Stimulated activated CD8-positive, alpha-beta memory T cell treated with anti-CD3 and anti-CD28 coated beads, Interleukin-4, amount 100 ng/mL, for 24 hours (primary cell): ENCODE measurements around the gene RAB29.
A peak's percentile ranks its signal among the peaks of the same experiment; 100 is the strongest.
"Not testable (repeated sequence)": the region's sequence is repeated elsewhere in the genome, so short reads cannot be mapped to it uniquely, and the experiment has no call there.

ENCODE experiments used
- DNase-seq: peaks from one replicate; pipeline ENCODE4 v3.0.0-alpha.2; 2020; ENCODE audit warnings: low read depth

RAB29 gene

GRCh38 chr1:205775015-205775716, at the start of gene RAB29:
Gene RAB29, minus strand, starts transcription at chr1:205775482. Its CDS starts 526 bp downstream, at chr1:205774956.
- DNase-seq, result peak; percentile 72

GRCh38 chr1:205824180-205824579, 48.9 kb upstream of the RAB29 start:
- no peak for DNase-seq

- DNase-seq, result not testable (repeated sequence)
Measured at GRCh38 chr1:205823260-205823659, 48.0 kb upstream of the RAB29 start.

GRCh38 chr1:205822397-205822796, 47.1 kb upstream of the RAB29 start:
- no peak for DNase-seq

- no peak for DNase-seq
Measured at GRCh38 chr1:205817988-205818387, 42.7 kb upstream of the RAB29 start.

GRCh38 chr1:205817364-205817763, 42.1 kb upstream of the RAB29 start:
- DNase-seq, result no peak

- DNase-seq, result no peak
Measured at GRCh38 chr1:205813755-205814058, 38.4 kb upstream of the RAB29 start.

GRCh38 chr1:205812878-205813754, 37.8 kb upstream of the RAB29 start, which contains the start of gene SLC41A1:
Gene SLC41A1, minus strand, starts transcription at chr1:205813198. Its CDS starts 2,757 bp downstream, at chr1:205810441.
- DNase-seq, result peak; percentile 81

- no peak for DNase-seq
Measured at GRCh38 chr1:205812271-205812877, 37.1 kb upstream of the RAB29 start.

GRCh38 chr1:205811660-205812059, 36.4 kb upstream of the RAB29 start:
- no peak for DNase-seq

- no peak for DNase-seq
Measured at GRCh38 chr1:205810448-205811157, 35.3 kb upstream of the RAB29 start.

GRCh38 chr1:205809942-205810345, 34.7 kb upstream of the RAB29 start:
- DNase-seq, result no peak

- DNase-seq, result no peak
Measured at GRCh38 chr1:205809469-205809868, 34.2 kb upstream of the RAB29 start.

- peak; percentile 22 for DNase-seq
Measured at GRCh38 chr1:205805082-205805711, 29.9 kb upstream of the RAB29 start.

GRCh38 chr1:205804605-205805004, 29.3 kb upstream of the RAB29 start:
- DNase-seq, result no peak

GRCh38 chr1:205803986-205804385, 28.7 kb upstream of the RAB29 start:
- DNase-seq, result no peak

- no peak for DNase-seq
Measured at GRCh38 chr1:205802060-205802459, 26.8 kb upstream of the RAB29 start.

- DNase-seq, result no peak
Measured at GRCh38 chr1:205800981-205801703, 25.9 kb upstream of the RAB29 start.

GRCh38 chr1:205800427-205800826, 25.1 kb upstream of the RAB29 start:
- no peak for DNase-seq

- DNase-seq, result no peak
Measured at GRCh38 chr1:205798577-205798976, 23.3 kb upstream of the RAB29 start.

- DNase-seq, result no peak
Measured at GRCh38 chr1:205797168-205797567, 21.9 kb upstream of the RAB29 start.
